Stimulated activated CD8-positive, alpha-beta memory T cell treated with anti-CD3 and anti-CD28 coated beads, Interleukin-4, amount 100 ng/mL, for 48 hours (primary cell): Measurements from ENCODE around the gene PLA2G4C.
A peak's percentile ranks its signal among the peaks of the same experiment; 100 is the strongest.
"Not testable (repeated sequence)": the region's sequence is repeated elsewhere in the genome, so short reads cannot be mapped to it uniquely, and the experiment has no call there.

Experiments used
- DNase-seq: peaks from one replicate; pipeline ENCODE4 v3.0.0-alpha.2; 2020

The PLA2G4C gene

DNA sequence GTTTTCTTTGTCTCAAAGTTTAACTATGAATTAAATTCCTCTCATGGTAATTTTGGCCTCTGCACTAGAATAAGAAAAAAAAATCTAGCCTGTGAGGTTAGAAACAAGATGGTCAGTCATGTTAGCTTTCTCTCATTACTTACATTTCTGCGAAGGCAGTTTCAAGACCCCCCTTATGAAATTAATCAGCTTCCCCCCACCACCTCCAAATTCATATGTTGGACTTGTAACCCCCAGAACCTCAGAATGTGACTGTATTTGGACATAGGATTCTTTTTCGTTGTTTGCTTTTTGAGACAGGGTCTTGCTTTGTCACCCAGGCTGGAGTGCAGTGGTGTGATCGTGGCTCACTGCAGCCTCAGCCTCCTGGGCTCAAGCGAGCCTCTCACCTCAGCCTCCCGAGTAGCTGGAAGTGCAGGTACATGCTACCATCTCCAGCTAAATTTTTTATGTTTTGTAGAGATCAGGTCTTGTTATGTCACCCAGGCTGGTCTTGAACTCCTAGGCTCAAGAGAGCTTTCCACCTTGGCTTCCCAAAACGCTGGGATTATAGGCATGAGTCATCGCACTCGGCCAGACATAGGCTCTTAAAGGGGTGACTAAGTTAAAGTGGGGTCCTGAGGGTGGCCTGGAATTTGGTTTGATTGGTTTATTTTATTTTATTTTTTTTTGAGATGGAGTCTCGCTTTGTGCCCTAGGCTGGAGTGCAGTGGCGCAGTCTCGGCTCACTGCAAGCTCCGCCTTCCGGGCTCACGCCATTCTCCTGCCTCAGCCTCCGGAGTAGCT, 1.4 kb downstream of the PLA2G4C start:
- no peak for DNase-seq

GRCh38 chr19:48103922-48104321, 6.7 kb downstream of the PLA2G4C start:
- DNase-seq: no peak

DNA sequence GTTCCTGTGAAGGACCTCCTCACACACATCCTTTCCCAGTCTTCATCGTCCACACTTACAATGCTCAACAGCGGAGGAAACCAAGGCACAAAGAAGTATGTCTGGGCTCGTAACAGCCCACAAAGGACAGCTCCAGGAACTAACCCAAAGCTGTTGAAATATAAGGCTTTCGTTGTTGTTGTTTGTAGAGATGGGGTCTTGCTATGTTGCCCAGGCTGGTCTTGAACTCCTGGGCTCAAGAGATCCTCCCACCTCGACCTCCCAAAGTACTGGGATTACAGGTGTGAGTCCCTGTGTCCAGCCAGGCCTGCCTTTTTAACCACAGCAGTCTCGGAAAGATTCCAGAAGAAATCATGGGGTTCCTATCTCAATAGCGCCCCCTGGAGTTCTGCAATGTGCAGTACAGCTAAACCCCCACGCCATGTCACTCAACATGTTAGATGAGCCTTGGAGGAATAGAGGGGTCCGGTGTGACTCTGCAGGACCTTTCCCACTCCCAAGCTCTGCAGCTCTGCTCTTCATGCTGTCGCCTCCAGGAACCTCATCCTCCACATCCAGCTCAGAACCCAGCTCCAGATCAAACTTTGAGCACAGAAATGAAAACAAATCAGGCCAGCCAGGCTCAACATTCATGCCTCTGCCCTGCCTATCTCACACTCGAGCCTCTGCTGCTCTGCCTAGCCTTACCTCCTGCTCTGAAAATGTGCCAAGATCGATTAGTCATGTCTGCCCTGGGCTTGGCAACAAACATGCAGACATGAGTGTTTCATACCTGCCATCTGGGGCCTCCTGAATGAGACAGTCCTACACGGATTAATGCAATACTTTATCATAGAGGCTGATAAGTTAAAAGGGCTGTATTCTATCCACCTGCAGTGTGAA, 7.5 kb downstream of the PLA2G4C start:
- peak; percentile 60 for DNase-seq

GRCh38 chr19:48095612-48096175, 14.9 kb downstream of the PLA2G4C start:
- DNase-seq: no peak

- DNase-seq: no peak
Measured at GRCh38 chr19:48094855-48095203, 15.8 kb downstream of the PLA2G4C start.

- DNase-seq: no peak
Measured at GRCh38 chr19:48094129-48094854, 16.3 kb downstream of the PLA2G4C start.

DNA sequence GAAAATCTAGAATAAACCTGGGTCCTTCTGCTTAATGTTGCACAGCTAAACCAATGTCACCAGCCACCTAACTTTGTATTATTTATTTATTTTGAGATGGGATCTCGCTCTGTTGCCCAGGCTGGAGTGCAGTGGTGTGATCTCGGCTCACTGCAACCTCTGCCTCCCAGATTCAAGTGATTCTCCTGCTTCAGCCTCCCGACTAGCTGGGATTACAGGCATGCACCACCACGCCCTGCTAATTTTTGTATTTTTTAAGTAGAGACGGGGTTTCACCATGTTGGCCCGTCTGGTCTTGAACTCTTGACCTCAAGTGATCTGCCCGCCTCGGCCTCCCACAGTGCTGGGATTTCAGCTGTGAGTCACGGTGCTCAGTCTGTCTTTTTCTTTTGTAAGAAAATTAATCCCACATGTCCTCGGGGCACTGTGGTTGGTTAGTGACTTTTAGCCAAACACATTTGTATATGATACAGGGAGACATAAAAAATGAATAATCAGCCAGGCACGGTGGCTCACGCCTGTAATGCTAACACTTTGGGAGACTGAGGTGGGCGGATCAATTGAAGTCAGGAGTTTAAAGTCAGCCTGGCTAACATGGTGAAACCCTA, 19.4 kb downstream of the PLA2G4C start:
- DNase-seq: not testable (repeated sequence)

DNA sequence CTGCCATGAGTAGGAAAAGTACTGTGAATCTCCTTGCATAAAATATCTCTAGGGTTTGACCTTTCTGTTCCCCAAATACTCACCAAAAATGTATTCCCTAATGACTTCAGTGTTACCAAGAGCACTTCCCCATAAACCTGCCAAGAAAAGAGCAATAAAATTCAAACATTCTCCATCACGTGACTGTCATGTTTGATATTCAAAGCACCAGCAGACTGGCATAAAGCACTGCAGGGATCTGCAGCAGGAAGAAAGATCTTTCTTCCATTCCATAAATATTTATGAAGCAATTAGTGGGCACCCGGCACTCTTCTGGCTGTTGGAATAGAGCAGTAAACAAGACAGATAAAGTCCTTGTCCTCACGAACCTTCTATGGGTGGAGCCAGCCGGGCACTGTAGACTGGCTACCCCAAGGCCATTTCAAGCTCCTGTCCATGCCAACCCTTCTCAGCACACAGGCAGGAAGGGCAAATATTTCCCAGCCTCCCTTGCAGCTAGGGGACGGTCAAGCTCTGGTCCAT, 20.3 kb downstream of the PLA2G4C start:
- no peak for DNase-seq

DNA sequence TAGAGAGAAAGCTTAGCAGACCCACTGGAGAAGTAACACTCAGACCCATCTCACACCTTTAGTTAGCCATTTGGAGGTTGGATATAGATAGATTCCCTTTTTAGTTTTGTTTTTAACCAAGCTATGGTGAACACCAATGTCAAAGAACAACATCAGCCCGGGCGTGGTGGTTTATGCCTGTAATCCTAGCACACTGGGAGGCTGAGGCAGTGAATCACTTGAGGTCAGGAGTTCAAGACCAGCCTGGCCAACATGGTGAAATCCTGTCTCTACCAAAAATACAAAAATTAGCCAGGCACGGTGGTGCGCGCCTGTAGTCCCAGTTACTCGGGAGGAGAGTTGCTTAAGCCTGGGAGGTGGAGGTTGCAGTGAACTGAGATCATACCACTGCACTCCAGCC, 21.6 kb downstream of the PLA2G4C start:
- DNase-seq: not testable (repeated sequence)

GRCh38 chr19:48085904-48086864, 24.4 kb downstream of the PLA2G4C start:
- DNase-seq: no peak

DNA sequence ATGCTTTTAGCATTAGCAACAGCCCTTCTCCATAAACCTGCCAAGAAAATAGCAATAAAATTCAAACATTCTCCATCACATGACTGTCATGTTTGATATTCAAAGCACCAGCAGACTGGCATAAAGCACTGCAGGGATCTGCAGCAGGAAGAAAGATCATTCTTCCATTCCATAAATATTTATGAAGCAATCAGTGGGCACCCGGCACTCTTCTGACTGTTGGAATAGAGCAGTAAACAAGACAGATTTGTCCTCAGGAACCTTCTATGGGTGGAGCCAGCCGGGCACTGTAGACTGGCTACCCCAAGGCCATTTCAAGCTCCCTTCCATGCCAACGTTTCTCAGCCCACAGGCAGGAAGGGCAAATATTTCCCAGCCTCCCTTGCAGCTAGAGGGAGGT, 25.5 kb downstream of the PLA2G4C start:
- no peak for DNase-seq

DNA sequence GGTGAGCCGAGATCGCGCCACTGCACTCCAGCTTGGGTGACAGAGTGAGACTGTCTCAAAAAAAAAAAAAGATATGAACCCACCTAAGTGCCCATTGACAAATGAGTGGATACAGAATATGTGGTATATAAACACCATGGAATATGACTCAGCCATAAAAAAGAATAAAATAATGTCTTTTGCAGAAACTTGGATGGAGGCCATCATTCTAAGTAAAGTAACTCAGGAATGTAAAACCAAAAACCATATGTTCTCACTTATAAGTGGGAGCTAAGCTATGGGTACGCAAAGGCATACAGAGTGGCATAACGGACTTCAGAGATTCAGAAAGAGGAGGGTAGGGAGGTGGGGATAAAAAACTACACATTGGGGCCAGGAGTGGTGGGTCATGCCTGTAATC, 29.5 kb downstream of the PLA2G4C start:
- DNase-seq: no peak

- DNase-seq: not testable (repeated sequence)
Measured at GRCh38 chr19:48070177-48070769, 40.3 kb downstream of the PLA2G4C start.

DNA sequence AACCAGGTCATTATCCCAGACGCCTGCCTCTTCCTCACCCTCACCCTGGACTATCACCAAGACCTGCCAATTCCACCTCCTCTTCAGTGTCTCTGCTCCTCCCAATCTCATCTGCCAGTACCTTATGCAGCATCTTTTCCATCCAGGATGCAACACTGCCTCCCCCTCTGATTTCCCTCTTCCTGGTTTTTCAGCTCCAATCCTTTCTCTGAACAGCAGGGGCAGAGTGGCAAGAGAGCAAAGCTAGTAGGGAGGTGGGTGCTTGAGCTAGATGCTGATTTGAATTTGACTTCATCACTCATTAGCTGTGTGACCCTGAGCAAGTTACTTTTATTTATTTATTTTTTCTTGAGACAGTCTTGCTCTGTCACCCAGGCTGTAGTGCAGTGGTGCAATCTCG, 41.2 kb downstream of the PLA2G4C start:
- DNase-seq: no peak

GRCh38 chr19:48064509-48064908, 46.1 kb downstream of the PLA2G4C start:
- no peak for DNase-seq

- DNase-seq: no peak
Measured at GRCh38 chr19:48061401-48062344, 48.9 kb downstream of the PLA2G4C start.

- DNase-seq: no peak
Measured at GRCh38 chr19:48060381-48060780, 50.2 kb downstream of the PLA2G4C start.

- peak; percentile 26 for DNase-seq
Measured at GRCh38 chr19:48059331-48059730, 51.3 kb downstream of the PLA2G4C start.

GRCh38 chr19:48053856-48054255, 56.8 kb downstream of the PLA2G4C start:
- DNase-seq: no peak

DNA sequence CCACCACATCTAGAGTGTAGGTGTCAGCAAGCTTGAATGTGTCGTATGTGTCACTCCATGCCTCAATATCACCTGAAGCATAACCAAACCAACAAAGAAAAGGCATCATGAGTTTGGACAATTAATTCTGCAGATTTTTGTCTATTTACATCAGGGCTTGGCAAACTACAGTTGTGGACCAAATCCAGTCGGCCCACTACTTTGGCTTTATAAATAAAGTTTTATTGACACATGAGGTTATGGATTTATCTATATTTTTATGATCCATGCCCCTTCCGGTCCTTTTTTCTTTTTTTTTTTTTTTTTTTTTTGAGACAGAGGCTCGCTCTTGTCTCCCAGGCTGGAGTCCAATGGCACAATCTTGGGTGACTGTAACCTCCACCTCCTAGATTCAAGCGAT, 57.5 kb downstream of the PLA2G4C start:
- no peak for DNase-seq
